ENCODE measurements around the gene IL20.

IL20 gene

DNA sequence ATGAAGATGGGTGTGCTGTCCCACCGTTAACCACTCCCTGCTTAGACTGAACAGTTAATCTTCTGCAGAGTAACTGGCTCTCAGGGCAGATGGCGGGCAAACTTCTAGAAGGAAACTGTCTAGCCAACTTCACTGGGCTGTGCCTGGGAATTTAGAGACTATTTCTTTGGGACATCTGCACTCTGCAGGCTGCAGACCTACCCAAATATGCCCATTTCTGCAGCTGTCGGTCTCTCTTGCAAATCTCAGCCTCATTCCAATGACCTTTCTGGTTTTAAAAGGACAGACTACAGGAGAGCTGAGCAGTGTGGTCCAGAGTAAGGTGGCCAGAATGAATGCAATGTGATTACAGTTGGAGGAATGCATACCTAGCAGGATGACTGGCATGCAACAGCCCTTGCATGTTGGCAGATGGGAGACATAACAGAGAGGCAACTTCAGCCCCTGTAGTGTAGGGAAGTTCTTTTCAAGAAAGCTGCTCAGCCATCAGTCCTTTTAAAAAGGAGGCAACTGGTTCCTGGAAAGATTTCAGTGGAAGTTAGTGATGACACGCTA, 26.3 kb upstream of the IL20 start:
- TF ChIP-seq CTCF (conservative IDR thresholded peaks at IDR 0.05; ENCODE audit: low read depth): no peak
- DNase-seq (ENCODE audit: low spot score): no peak
- POLR2A ChIA-PET (ENCODE audit: low non-redundant PET): no interaction called here
- CTCF ChIA-PET: interaction anchor here (0.6 to 1.0 kb wide), 3 partner anchors 10 to 1068 kb away, joined by 3 to 4 read pairs (median 3); no protein-coding TSS in a partner anchor
- H3K27ac ChIP-seq: no peak overlapping the region

- DNase-seq (ENCODE audit: low spot score): peak; percentile 66
- no peak overlapping the region for H3K27ac ChIP-seq
- CTCF ChIA-PET: no interaction called here
- TF ChIP-seq CTCF (conservative IDR thresholded peaks at IDR 0.05; ENCODE audit: low read depth): no peak
- POLR2A ChIA-PET (ENCODE audit: low non-redundant PET): no interaction called here
Measured at GRCh38 chr1:206839857-206840256, 25.6 kb upstream of the IL20 start.

GRCh38 chr1:206841609-206842323, 23.7 kb upstream of the IL20 start:
- ChIA-PET CTCF (interaction anchor here (0.6 to 1.7 kb wide), 4 partner anchors 12 to 232 kb away, joined by 3 to 4 read pairs (median 3); no protein-coding TSS in a partner anchor), POLR2A (ENCODE audit: low non-redundant PET) (no interaction called here)
- TF ChIP-seq CTCF (conservative IDR thresholded peaks at IDR 0.05; ENCODE audit: low read depth): no peak
- H3K27ac ChIP-seq: no peak overlapping the region
- DNase-seq (ENCODE audit: low spot score): no peak

GRCh38 chr1:206842854-206843253, 22.6 kb upstream of the IL20 start:
- ChIA-PET CTCF (interaction anchor here (1.7 kb wide), 1 partner anchor 14 kb away, joined by 4 read pairs; no protein-coding TSS in a partner anchor), POLR2A (ENCODE audit: low non-redundant PET) (no interaction called here)
- no peak overlapping the region for H3K27ac ChIP-seq
- no peak for DNase-seq (ENCODE audit: low spot score)
- TF ChIP-seq CTCF (conservative IDR thresholded peaks at IDR 0.05; ENCODE audit: low read depth): no peak

DNA sequence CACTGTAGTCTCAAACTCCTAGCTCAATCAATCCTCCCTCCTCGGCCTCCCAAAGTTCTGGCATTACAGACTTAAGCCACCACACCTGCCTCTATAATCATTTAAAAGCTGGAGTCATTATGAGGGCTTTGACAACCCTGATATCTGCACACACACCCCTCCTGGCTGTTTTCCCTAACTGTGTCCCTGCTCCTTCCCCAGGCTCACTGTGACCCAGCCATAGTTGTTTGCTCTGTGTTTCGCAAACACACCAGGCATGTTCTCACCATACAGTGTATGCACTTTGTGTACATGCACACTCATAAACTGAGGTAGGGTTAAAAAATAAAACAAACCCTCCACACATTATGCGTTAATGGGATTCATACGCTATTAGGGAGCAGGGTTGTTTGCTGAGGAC, 21.8 kb upstream of the IL20 start:
- POLR2A ChIA-PET (ENCODE audit: low non-redundant PET): no interaction called here
- no peak for DNase-seq (ENCODE audit: low spot score)
- no peak overlapping the region for H3K27ac ChIP-seq
- CTCF ChIA-PET: no interaction called here
- TF ChIP-seq CTCF (conservative IDR thresholded peaks at IDR 0.05; ENCODE audit: low read depth): no peak

GRCh38 chr1:206846487-206846886, 18.9 kb upstream of the IL20 start:
- no peak overlapping the region for H3K27ac ChIP-seq
- no peak for DNase-seq (ENCODE audit: low spot score)
- CTCF ChIA-PET: interaction anchor here (0.6 to 1.0 kb wide), 4 partner anchors 19 to 181 kb away, joined by 3 to 4 read pairs (median 3); partner anchors contain the start of gene IL20
- POLR2A ChIA-PET (ENCODE audit: low non-redundant PET): no interaction called here
- TF ChIP-seq CTCF (conservative IDR thresholded peaks at IDR 0.05; ENCODE audit: low read depth): no peak

All from RWPE1 (cell line).